Astrocyte (in vitro differentiated cells and primary cell): Measurements from ENCODE around the gene RAB3IL1. TPM values are rescaled to one million over a fixed set of nuclear protein-coding genes. Genes with fewer than 3 reads are reported as not detected.

Experiments
- microRNA-seq: library from miRNA; unstranded; fragments of <30 nt; microRNA quantifications from one replicate; pipeline ENCODE4 v1.2.0, GENCODE V29; 2020
- total RNA-seq: library from RNA; stranded (reverse); gene quantifications from 2 replicates; pipeline ENCODE4 v1.2.1, GENCODE V29; 2021

The RAB3IL1 gene
- total RNA-seq, 1 donor from 2014 or later: 0.91 TPM

Small RNA genes lying within 50 kb of the gene (microRNA-seq; reads per million reads assigned to microRNA genes)
- 5.7 reads per million, percentile 24 among the genes with 10 or more reads in this experiment for gene MIR6746

Other genes starting within 250 kb of the RAB3IL1 start
- gene DAGLA, start 237.2 kb downstream of the RAB3IL1 start, total RNA-seq: 5.5 and 5.6 TPM in 2 replicates
- gene MYRF, start 164.9 kb downstream of the RAB3IL1 start, total RNA-seq: 39.5 and 53.9 TPM in 2 replicates
- 97.8 and 98.6 TPM in 2 replicates for gene TMEM258, start 125.0 kb downstream of the RAB3IL1 start, total RNA-seq
- 13.6 and 13.8 TPM in 2 replicates for gene FEN1, start 124.7 kb downstream of the RAB3IL1 start, total RNA-seq
- 56.7 and 74.6 TPM in 2 replicates for gene FADS1, start 100.6 kb downstream of the RAB3IL1 start, total RNA-seq
- gene FADS2, start 89.3 kb downstream of the RAB3IL1 start, total RNA-seq: 180 and 287 TPM in 2 replicates
- gene FADS3, start 26.0 kb downstream of the RAB3IL1 start, total RNA-seq: 59.1 and 61.9 TPM in 2 replicates
- gene BEST1, start 32.8 kb upstream of the RAB3IL1 start, total RNA-seq: 0.60 and 0.66 TPM in 2 replicates
- 2,052 and 2,092 TPM in 2 replicates for gene FTH1, start 50.1 kb upstream of the RAB3IL1 start, total RNA-seq
- gene INCENP, start 206.4 kb upstream of the RAB3IL1 start, total RNA-seq: 13.3 and 17.7 TPM in 2 replicates